ENCODE data around the gene SLC4A3.

SLC4A3 gene

GRCh38 chr2:219627103-219628100, at the start of gene SLC4A3:
TSS of gene SLC4A3 (plus strand) at chr2:219627630. CDS start at chr2:219627993, 363 bp downstream.
- TF ChIP-seq LEF1 (IDR thresholded peaks at IDR 0.05; ENCODE audit: borderline replicate concordance) = no peak
- no peak for TF ChIP-seq ARNT (IDR thresholded peaks at IDR 0.05)
- no peak for TF ChIP-seq HDGF (IDR thresholded peaks at IDR 0.05; ENCODE audit: borderline replicate concordance)
- TF ChIP-seq SP1 (IDR thresholded peaks at IDR 0.05) = no peak
- no peak for TF ChIP-seq CTBP1 (IDR thresholded peaks at IDR 0.05; ENCODE audit: borderline replicate concordance)
- no peak for TF ChIP-seq SUZ12 (IDR thresholded peaks at IDR 0.05)
- TF ChIP-seq NFRKB (IDR thresholded peaks at IDR 0.05) = no peak
- no peak for TF ChIP-seq FOXA1 (IDR thresholded peaks at IDR 0.05)
- TF ChIP-seq PKNOX1 (IDR thresholded peaks at IDR 0.05) = no peak
- no peak for TF ChIP-seq TARDBP (IDR thresholded peaks at IDR 0.05)
- no peak for TF ChIP-seq FOXK2 (IDR thresholded peaks at IDR 0.05)
- no peak for TF ChIP-seq ELF4 (IDR thresholded peaks at IDR 0.05)
- no peak for TF ChIP-seq ZNF384 (IDR thresholded peaks at IDR 0.05)
- TF ChIP-seq BHLHE40 (IDR thresholded peaks at IDR 0.05; ENCODE audit: borderline replicate concordance) = no peak
- TF ChIP-seq FOXM1 (IDR thresholded peaks at IDR 0.05; ENCODE audit: borderline replicate concordance) = no peak
- TF ChIP-seq L3MBTL2 (conservative IDR thresholded peaks at IDR 0.05) = no peak
- ChIA-PET POLR2A (no interaction called here), CTCF (interaction anchor here (1.0 kb wide), 1 partner anchor 19 kb away, joined by 6 read pairs; no protein-coding TSS in a partner anchor)
- DNase-seq (ENCODE audit: extremely low spot score) = peak; percentile 79

GRCh38 chr2:219578811-219579613, 48.4 kb upstream of the SLC4A3 start:
- TF ChIP-seq SUZ12 (IDR thresholded peaks at IDR 0.05) = no peak
- no peak for TF ChIP-seq CTBP1 (IDR thresholded peaks at IDR 0.05; ENCODE audit: borderline replicate concordance)
- TF ChIP-seq NFRKB (IDR thresholded peaks at IDR 0.05) = no peak
- no peak for TF ChIP-seq SP1 (IDR thresholded peaks at IDR 0.05)
- no peak for TF ChIP-seq TARDBP (IDR thresholded peaks at IDR 0.05)
- no peak for TF ChIP-seq LEF1 (IDR thresholded peaks at IDR 0.05; ENCODE audit: borderline replicate concordance)
- no peak for TF ChIP-seq HDGF (IDR thresholded peaks at IDR 0.05; ENCODE audit: borderline replicate concordance)
- TF ChIP-seq FOXA1 (IDR thresholded peaks at IDR 0.05) = no peak
- no peak for TF ChIP-seq FOXK2 (IDR thresholded peaks at IDR 0.05)
- no peak for TF ChIP-seq ELF4 (IDR thresholded peaks at IDR 0.05)
- TF ChIP-seq FOXM1 (IDR thresholded peaks at IDR 0.05; ENCODE audit: borderline replicate concordance) = no peak
- CTCF ChIA-PET = interaction anchor here (0.7 kb wide), 1 partner anchor 19 kb away, joined by 4 read pairs; no protein-coding TSS in a partner anchor
- no peak for DNase-seq (ENCODE audit: extremely low spot score)
- POLR2A ChIA-PET = interaction anchor here (1.0 kb wide), 1 partner anchor 19 kb away, joined by 4 read pairs; the partner anchor contains the start of gene STK11IP

- ChIA-PET POLR2A (no interaction called here), CTCF (interaction anchor here (0.6 kb wide), 1 partner anchor 14 kb away, joined by 9 read pairs; no protein-coding TSS in a partner anchor)
- no peak for DNase-seq (ENCODE audit: extremely low spot score)
- TF ChIP-seq ZNF384 (IDR thresholded peaks at IDR 0.05) (no peak), FOXM1 (IDR thresholded peaks at IDR 0.05; ENCODE audit: borderline replicate concordance) (no peak), NFRKB (IDR thresholded peaks at IDR 0.05) (no peak)
Observed at GRCh38 chr2:219581346-219581745, 46.1 kb upstream of the SLC4A3 start.

- ChIA-PET CTCF (interaction anchor here (0.6 kb wide), 1 partner anchor 47 kb away, joined by 3 read pairs; the partner anchor contains the start of gene TMEM198), POLR2A (no interaction called here)
Observed at GRCh38 chr2:219591091-219591490, 36.3 kb upstream of the SLC4A3 start.

GRCh38 chr2:219592736-219593135, 34.7 kb upstream of the SLC4A3 start:
- TF ChIP-seq FOXM1 (IDR thresholded peaks at IDR 0.05; ENCODE audit: borderline replicate concordance) (no peak), PKNOX1 (IDR thresholded peaks at IDR 0.05) (no peak), ELF4 (IDR thresholded peaks at IDR 0.05) (no peak), LEF1 (IDR thresholded peaks at IDR 0.05; ENCODE audit: borderline replicate concordance) (no peak), HDGF (IDR thresholded peaks at IDR 0.05; ENCODE audit: borderline replicate concordance) (no peak)
- ChIA-PET CTCF (no interaction called here), POLR2A (no interaction called here)
- no peak for DNase-seq (ENCODE audit: extremely low spot score)

More at GRCh38 chr2:219591091-219591490, 36.3 kb upstream of the SLC4A3 start:
- TF ChIP-seq PKNOX1 (IDR thresholded peaks at IDR 0.05) (no peak), L3MBTL2 (conservative IDR thresholded peaks at IDR 0.05) (no peak), SP1 (IDR thresholded peaks at IDR 0.05) (no peak), FOXM1 (IDR thresholded peaks at IDR 0.05; ENCODE audit: borderline replicate concordance) (no peak), SUZ12 (IDR thresholded peaks at IDR 0.05) (no peak), ELF4 (IDR thresholded peaks at IDR 0.05) (no peak), TARDBP (IDR thresholded peaks at IDR 0.05) (no peak), FOXA1 (IDR thresholded peaks at IDR 0.05) (no peak), LEF1 (IDR thresholded peaks at IDR 0.05; ENCODE audit: borderline replicate concordance) (no peak)
- no peak for DNase-seq (ENCODE audit: extremely low spot score)

Data from HEK293T (cell line).